ENCODE measurements around the gene RALGAPA1.

Gene RALGAPA1

DNA sequence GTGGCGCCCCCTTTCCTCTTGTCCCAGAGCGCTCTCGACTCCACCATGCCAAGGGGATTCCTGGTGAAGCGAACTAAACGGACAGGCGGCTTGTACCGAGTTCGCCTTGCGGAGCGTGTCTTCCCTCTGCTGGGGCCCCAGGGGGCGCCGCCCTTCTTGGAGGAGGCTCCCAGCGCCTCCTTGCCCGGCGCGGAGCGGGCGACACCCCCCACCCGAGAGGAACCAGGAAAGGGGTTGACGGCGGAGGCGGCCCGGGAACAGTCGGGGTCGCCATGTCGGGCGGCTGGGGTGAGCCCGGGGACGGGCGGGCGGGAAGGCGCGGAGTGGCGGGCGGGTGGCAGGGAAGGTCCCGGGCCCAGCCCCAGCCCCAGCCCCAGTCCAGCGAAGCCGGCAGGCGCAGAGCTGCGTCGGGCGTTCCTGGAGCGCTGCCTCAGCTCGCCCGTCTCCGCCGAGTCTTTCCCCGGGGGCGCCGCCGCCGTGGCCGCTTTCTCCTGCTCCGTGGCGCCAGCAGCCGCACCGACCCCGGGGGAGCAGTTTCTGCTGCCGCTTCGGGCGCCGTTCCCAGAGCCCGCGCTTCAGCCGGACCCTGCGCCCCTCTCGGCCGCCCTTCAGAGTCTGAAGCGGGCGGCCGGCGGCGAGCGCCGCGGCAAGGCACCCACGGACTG is 274.8 kb downstream of the RALGAPA1 start:
- DNase-seq: no peak

DNA sequence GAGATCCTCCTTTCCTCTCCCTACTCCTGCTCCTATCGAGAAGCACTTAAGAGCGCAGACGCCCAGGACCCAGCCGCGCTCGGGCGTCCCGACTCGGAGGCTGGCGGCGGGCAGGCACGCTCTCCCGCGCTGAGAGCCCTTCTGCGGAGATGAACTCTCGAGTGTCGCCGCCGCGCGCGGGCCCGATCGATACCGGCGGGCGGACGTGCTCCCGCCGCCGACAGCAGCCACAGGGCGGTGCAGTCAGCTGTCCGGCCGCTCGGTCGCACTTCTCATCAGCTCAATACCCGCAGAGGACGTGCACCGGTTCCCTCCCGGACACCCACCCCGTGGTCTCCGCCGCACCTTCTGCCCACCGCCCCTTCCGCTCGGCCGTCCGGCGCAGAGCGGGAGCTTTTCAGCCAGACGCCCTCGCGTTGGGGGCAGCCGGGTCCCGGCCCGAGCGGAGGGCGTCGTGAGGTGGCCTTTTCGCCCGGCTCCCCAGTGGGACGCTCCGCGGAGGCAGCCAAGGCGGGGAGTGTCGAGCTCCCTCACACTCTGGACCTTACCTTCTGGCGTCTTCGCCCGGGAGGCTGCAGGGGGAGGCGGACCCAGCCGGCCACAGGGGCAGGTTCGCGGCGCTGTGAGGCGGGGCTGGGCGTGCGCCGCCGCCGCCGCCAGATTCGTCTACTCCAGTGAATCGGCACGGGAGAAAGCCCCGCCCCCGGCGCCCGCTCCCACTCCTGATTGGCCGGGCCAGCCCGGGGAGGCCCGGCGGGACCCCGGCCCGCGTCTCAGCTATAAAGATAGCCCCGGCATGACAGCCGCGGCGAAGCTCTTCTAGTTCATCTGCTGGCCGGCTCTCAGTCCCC is 275.5 kb downstream of the RALGAPA1 start, which contains the start of gene INSM2:
Gene INSM2 (plus strand): TSS at position 808 of the 851 bp plus-strand sequence. CDS start 89 bp downstream, outside the sequence.
- DNase-seq: peak in 4 of 14 donors; percentile 4 to 56 (median 28)

DNA sequence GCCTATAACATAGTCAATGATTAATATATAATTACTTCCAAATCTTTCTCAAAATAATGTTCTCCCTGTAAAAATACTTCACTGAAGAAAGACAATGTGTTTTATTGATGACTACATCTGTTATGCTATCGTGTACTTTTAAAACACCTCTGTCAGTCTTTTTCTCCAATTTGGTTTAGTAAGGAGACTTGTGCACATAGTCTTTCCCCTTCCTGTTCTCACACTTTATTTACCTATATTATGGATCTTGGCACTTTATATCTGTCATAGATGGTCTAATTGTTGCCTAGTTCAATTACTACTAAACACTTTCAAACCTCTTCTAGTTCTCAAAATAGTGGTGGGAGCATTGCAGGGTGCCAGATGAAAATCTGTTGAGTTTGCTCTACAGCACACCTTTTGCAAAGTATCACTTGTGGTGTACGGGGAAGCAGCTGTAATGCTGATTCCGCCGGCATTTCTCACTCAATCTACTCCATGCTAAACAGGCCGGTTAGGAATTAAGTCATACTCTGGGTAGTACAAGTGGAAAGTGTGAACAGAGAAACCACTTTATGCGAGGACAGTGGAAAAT is 276.2 kb downstream of the RALGAPA1 start:
- DNase-seq: no peak

DNA sequence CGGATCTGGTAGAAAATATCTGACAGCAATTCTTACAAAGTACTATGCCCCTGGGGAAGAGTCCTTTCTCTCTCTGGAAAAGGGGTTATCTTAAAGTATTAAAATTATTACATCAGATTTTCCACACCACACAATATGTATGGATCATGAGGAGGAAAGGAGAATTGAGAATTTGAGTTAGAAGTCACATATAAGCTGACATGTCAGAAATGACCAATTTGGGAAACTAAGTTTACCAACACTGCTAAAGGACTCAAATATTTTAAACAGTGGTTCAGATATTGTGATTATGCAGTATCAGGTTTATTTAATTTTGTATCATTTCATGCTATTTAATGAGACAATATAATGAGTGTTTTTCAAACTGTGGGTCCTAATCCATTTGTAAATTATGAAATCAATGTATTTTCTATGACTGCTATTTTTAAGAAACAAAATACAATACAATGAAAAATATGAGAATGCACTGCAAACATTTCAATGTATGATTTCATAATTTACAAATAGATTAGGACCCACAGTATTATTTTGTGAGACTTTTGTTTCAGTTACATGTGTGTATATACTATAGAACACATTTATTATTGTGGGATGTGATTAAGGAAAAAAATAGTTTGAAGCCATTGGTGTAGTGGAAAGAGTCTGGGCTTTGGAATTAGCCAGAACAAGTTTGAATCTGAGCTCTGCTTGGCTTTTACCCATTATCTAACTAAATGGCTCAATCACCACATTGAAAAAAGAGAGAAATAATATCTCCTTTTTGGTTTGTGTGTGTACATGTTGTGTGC is 276.9 kb downstream of the RALGAPA1 start:
- DNase-seq: no peak

DNA sequence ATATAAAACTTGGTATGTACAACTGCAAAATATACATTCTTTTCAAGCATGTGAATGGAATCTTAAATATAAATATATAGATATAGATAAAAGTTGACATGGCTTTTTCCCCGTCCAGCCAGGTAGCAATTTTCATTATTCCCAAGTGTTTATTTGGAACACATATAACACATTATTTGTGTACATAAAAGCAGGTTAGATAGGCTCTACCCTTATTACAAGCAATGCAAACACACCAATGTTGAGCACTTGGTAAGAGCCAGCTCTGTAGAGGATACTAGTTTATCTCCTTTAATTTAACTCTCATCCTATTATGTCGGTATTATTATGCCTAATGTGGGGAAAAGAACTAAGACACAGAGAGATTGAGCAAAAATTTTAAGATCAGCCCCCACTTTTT is 282.1 kb downstream of the RALGAPA1 start:
- DNase-seq: no peak

DNA sequence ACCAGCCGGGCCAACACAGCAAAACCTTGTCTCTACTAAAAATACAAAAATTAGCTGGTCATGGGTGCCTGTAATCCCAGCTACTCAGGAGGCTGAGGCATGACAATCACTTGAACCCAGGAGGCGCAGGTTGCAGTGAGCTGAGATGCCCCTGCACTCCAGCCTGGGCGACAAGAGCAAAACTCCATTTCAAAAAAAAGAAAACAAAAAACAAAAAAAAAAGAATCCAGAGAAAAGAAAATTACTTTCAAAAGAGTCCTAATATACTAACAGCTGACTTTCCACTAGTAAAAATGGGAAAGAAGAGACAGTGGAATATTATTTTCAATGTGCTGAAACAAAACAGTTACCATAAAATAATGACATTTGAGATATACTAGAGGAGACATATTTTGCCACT is 283.4 kb downstream of the RALGAPA1 start:
- no peak for DNase-seq

DNA sequence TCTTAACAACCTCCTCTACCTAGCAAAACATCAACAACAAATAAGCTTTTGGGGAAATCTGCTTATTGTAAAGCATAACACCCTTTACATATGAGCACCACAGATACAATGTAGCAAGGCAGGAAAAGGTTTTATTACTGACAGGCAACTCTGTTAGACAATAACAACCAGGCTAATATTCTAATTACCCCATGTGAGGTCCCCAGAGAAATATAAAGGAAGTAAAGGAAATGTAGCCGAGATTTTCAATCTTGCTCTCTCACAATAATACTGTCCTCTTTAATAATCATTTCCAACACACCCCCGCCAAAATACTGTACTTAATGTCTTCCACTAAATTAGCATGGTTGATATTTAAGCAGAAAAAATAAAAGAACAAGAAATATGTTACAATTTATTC is 289.1 kb downstream of the RALGAPA1 start:
- no peak for DNase-seq

DNA sequence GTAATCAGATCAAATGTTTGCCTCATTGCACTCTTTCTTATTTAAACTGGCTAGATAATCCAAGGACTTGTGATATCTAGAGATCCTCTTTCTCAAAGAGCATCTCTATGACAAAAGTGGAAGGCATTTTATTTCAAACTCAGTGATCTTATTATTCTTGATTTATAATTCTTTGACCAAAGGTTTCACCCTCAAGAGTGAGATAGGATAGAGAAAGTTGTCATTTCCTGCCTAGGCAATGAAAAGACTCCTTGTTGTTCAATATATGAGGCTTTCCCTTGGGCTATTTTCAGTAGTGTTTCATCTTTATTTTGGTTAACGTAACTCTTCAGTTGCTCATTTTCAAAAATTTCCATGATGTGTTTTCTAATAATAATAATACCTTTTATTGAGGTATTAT is 293.2 kb downstream of the RALGAPA1 start:
- DNase-seq: no peak

DNA sequence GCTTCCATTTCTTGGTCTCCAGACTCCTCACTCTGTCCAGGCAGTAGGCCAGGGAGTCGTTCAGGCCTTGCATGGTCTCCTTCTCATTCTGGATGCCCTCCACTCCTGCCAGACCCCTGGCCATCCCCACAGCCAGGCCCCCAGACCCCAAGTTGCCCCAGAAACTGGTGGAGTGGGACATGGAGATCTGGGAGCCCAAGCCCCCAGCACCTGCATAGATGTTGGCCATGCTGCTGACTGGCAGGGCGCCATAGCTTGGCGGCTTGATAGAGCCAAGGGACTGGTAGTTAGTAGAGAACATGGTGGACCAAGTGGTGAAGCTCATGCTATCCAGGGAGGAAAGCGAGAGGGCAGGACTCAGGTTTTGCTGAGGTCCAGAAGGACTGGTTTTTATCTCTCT is 296.3 kb downstream of the RALGAPA1 start:
- DNase-seq: no peak

DNA sequence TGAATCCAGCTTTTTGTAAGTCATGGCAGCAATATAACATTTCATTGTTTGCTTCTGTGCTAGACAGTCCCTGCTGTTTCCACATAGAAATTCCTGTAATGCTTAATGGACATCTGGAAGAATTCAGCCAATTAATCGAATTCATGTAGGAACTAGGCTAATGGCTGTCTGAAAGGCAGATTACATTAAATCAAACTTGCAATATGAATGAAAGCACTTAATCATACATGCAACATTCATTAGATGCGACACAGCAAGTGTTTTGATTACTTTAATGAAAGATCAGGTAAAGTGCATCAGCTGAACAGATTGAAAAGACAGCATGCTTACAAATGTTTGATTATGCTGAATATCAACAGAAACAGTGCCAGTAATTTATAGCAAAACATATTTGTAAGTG is 299.2 kb downstream of the RALGAPA1 start:
- no peak for DNase-seq

DNA sequence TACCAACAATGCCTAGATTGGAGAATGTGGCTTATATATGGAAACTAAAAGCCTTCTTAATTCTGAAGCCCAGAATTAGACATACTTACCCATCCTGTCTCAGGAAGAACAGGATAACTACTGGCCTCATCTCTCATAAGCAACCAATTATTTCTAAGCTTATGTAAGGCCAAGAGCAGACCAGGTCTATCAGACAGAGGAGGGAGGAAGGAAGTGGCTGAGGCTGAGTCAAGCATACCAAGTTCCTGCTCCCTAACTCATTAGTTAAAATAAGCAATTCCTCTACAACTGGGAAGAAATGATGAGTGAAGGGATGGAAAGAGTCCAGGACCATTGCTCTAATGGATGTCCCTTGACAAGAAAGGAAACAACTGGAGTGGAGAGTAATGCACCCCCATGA is 302.2 kb downstream of the RALGAPA1 start:
- no peak for DNase-seq

DNA sequence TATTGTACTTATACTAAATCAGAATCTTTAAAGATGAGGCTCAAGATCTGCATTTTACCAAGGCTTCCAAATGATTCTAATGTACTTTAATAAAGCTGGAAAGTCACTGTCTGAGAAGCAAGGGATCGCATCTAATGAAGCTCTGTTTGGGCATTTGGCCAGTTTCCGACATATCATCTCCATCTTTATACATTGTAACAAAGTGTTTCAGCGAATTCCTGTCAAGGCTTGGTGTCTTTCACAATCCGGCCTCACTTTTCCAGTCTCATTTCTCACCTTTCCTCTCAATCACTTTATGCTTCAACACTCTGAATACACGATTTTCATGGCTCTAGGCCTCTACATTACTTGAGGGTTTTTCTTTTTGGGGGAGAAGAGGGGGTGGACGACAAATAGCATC is 302.6 kb downstream of the RALGAPA1 start:
- no peak for DNase-seq

DNA sequence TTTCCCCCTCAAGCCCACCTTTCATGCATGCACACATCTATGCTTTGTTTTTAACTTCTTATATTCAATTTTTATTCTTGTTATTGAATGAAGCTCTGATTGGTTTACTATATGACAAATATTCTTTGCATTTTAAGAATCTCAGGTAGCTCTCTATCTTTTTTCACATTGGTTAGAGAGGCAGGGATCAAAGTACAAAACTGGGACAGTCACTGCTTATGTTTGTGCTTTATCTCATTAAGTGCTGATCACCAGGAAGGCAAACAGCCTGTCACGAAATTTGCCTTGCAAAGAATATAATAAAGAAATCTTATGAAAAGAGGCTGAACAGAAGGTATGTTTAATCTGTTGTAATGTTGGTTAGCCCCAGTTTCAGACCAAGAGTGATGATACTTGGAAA is 304.8 kb downstream of the RALGAPA1 start:
- no peak for DNase-seq

DNA sequence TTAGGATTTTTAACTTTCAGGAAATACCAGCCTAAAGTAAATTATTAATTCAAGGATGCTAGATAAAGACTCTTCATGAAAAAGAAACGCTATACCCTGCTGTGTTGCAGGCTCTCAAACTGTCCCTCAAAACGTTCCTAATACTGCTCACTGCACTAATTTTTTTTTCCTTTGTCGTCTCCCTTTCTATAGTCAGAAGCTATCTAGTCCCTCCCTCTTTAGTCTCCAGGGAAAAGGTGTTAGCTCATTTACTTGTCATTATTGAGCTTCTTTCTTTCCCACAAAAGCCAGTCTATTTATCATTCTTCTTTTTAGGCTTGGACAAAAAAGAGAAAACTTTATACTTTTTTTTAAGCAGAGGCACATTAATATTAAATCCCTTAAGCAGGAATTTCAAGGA is 305.4 kb downstream of the RALGAPA1 start:
- DNase-seq: no peak

DNA sequence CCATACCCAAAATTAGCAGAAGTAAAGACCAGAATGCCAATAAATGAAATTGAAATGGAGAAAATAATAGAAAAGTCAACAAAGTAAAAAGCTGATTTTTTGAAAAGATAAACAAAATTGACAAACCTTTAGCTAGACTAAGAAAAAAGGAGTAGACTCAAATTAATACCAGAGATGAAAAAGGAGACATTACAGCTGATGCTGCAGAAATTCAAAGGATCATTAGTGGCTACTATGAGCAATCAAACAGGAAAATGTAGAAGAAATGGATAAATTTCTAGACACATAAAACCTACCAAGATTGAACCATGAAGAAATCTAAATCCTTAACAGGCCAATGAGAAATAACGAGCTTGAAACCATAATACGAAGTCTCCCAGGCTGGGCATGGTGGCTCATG is 309.9 kb downstream of the RALGAPA1 start:
- DNase-seq: no peak

DNA sequence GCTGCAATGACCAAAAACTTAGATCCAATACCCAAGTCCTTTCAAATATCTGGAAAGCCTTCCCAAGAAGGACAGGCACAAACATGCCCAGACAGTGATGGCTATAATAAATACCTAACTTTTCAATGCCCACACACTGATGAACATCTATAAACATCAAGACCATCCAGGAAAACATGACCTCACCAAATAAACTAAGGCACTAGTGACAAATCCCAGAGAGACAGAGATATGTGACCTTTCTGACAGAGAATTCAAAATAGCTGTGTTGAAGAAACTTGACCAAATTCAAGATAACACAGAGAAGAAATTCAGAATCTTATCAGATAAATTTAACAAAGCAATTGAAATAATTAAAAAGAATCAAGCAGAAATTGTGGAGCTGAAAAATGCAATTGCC is 313.8 kb downstream of the RALGAPA1 start:
- DNase-seq: no peak

DNA sequence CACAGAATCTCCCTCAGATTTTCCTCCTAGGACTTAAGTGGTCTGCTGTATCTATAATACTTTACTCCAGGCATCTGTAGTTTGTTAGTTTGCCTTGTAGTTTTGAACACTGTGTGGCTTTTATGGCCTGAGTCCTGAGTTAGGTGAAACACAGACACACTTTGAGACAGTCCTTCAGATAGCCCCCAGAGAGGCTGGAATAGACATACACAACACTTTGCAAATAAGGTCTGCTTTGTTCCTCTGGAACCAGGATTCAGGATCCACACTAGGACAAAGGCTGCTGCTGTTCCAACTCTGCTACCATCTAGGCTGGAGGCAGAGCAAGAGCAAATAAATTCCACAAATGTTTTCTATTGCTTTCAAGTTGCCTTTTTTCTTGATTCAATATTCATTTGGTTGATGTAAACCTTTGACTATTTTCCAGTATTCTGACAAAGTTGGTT is 316.5 kb downstream of the RALGAPA1 start:
- DNase-seq: no peak

All from C1 segment of cervical spinal cord (tissue), 14 donors.